GM18868 (cell line): ENCODE measurements around the gene MRFAP1.

Experiments
- ATAC-seq: cut with Tn5 transposase; IDR thresholded peaks from one replicate; pipeline ENCODE4 v1.9.1; 2021; ENCODE audit warnings: mild to moderate bottlenecking, moderate library complexity; ENCODE audit not compliant: unreplicated experiment

The MRFAP1 gene

GRCh38 chr4:6640292-6641163 lies at the start of gene MRFAP1:
Gene MRFAP1 (plus strand): TSS chr4:6640685. CDS start chr4:6640863, 178 bp downstream.
- ATAC-seq = peak; percentile 82

GRCh38 chr4:6591313-6591712 lies 49.2 kb upstream of the MRFAP1 start:
- ATAC-seq = no peak

GRCh38 chr4:6591781-6592180 lies 48.7 kb upstream of the MRFAP1 start:
- no peak for ATAC-seq

- ATAC-seq = no peak
Observed at GRCh38 chr4:6592804-6593563, 47.5 kb upstream of the MRFAP1 start.

- ATAC-seq = no peak
Observed at GRCh38 chr4:6594341-6594740, 46.1 kb upstream of the MRFAP1 start.

DNA sequence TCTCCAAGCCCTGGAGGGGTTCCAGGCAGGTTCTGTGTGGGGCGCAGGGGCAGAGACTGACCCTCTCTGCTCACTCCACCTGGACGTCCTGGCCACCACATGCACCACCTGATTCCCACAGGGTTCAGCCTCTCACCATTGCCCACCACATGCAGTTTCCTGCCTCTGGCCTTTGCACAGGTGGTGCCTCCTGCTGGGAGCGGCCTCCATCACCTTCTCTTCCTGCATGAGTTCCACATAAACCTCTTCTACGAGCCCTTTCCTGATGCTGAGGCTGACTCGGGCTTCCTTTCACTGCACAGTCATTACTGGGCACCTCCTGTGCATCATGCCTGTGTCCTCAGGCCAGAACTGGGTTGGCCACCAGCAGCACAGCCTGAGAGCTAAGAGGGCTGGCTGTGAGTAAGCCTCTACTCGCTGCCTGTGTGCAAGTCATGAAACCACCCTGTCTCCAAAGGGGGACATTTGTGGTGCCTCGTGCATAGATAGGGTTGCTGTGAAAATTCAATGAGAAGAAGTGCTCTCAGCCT lies 45.6 kb upstream of the MRFAP1 start:
- no peak for ATAC-seq

GRCh38 chr4:6595897-6596537 lies 44.5 kb upstream of the MRFAP1 start:
- no peak for ATAC-seq

- ATAC-seq = no peak
Observed at GRCh38 chr4:6596948-6597347, 43.5 kb upstream of the MRFAP1 start.

GRCh38 chr4:6598127-6598526 lies 42.4 kb upstream of the MRFAP1 start:
- ATAC-seq = no peak

DNA sequence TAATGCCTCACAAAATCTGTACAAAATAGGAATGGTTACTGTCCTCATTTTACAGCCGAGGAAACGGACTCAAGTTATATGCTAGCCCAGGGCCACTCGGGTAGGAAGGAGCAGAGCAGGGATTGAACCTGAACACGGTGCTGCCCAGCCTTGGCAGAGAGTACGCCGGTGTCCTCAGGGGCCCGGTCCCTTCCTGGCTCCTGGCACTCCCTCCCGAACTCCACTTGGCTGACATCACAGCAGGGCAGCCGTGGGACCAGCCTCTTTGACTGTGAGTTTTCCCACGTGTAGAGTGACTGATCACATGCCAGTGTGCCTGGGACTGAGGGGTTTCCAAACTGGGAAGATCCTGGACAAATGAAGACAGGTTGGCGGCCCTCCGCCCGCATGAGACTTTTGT lies 41.8 kb upstream of the MRFAP1 start:
- ATAC-seq = no peak

DNA sequence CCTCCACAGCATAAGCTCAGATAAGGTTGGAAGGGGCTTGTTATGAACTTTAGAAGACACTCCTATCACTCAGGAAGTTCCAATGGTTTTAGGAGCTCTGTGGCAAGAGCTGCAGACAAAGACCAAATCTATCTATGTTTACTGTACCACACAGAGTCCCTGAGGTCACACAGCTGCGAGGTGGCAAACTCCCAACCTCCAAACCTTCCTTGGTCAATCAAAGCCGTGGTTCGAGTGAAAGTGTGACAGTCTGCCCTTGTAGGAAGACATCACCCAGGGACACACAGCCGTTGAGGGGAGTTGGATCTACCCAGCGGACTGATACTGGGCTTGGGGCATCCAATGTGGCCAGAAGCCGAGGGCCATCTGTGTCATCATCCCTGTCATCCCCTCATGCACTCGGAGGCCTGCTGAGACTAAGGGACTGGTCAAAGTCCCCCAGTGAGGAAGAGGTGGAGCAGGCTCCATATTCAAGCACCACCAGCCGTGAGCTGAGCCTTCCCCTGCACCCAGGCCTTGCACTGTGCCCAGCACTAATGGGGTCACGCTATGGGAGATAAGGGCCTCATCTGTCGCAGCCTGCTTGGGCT lies 38.7 kb upstream of the MRFAP1 start:
- ATAC-seq = no peak

GRCh38 chr4:6602289-6602688 lies 38.2 kb upstream of the MRFAP1 start:
- no peak for ATAC-seq

DNA sequence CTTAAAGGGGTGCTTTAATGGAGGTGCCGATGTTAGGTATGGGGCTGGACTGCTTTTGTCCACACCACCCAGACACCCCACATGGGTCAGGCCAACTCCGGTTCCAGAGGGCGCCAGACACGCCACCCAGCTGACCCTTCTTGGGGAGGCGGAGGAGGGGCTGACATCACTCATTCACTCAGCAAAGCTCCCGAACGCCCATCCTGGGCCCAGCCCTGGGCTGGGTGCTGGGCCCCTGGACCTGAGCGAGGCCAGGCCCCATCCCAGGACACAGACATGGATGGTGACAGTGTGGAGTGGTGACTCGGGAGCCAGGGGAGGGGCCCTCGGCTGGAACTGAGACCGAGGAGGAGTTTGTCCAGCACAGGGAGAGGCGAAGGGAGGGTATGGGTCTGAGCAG lies 37.4 kb upstream of the MRFAP1 start:
- no peak for ATAC-seq

- no peak for ATAC-seq
Observed at GRCh38 chr4:6605114-6605513, 35.4 kb upstream of the MRFAP1 start.

DNA sequence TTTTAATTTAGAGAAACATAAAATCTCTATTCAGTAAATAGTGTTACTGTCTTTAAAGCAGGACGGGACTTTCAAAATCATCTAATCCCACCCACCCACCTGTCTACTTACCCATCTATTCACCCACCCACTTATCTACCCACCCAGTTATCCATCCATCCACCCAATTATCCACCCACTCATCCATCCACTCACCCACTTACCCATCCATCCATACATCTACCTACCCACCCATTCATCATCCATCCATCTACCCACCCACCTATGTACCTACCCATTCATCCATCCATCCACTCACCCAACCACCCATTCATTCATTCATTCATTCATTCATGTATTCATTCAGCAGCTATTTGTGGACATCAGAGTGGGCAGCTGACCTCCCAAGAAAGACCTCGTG lies 34.9 kb upstream of the MRFAP1 start:
- no peak for ATAC-seq

- no peak for ATAC-seq
Observed at GRCh38 chr4:6606465-6607235, 33.8 kb upstream of the MRFAP1 start.

DNA sequence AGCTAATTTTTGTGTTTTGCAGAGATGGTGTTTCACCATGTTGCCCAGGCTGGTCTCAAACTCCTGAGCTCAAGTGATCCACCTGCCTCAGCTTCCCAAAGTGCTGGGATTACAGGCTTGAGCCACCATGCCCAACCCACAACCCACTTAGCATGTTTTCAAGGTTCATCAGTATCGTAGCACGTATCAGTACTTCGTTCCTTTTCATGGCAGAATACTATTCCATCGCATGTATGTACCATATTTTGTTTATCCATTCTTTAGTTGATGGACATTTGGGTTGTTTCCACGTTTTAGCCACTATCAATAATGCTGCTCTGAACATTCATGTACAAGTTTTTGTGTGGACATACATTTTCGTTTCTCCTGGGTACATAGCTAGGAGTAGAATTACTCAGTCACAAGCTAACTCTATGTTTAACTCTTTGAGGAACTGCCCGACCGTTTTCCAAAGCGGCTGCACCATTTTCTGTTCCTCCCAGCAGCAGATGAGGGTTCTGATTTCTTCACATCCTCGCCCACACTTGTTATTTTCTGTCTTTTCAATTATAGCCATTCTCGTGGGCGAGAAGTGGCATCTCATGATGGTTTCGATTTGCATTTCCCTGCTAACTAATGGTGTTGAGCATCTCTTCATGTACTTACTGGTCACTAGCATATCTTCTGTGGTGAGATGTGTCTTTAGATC lies 33.0 kb upstream of the MRFAP1 start:
- no peak for ATAC-seq

DNA sequence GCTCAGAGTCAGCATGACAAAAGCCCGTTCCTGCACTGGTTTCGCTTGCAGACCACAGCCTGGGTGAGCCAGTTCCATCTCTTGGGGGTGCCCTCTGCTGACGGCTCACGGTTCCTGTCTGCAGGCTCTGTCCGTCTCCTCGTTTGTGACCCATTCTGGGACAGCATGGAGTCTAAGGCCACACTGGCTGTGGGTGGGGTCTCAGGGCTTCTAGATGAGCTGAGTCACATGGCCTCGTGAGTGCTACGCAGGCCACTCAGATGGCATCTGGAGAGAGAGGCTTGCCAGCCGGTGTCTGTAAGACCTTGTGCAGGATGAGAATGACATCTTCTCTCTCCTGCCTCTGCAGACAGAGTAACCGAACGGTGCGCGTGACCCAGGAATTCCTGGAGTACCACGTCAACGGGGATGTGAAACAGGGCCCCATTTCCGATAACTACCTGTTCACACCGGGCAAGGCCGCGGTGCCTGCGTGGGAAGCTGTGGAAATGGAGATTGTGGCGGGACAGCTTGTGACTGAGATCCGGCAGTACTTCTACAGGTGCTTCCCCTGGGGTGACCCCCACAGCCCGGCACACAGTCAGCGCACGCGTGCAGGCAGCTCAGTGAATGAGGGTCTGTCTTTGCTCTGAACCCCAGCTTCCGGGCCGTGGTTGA lies 31.6 kb upstream of the MRFAP1 start:
- no peak for ATAC-seq

DNA sequence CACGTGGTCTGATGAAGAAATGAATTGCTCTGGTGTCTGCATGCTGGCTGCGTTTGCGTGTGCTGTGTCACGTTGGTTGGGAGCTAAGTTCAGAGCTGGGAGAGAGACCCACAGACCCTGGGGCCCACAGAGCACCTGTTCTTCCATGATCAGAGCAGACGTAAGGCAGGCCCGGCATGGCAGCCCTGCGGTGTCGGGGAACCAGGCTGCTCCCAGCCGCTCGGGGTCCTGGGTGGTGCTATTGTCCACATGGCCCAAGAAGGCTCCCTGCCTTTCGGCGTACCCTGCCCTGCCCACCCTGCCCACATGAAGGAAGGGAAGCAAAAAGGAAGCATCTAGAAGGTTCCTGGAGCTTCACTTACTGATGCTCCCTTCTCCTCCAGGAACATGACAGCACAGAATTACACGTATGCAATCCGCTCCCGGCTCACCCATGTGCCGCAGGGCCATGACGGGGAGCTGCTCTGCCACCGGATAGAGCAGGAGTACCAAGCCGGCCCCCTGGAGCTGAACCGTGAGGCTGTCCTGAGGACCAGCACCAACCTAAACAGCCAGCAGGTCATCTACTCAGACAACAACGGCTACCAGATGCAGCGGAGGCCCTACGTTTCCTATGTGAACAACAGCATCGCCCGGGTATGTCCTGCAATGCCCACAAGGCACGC lies 30.9 kb upstream of the MRFAP1 start:
- ATAC-seq = no peak
